Hematopoietic multipotent progenitor cell treated with erythropoietin and hydrocortisone succinate and interleukin-3 and kit ligand, for 15 days (in vitro differentiated cells): ENCODE data around the gene KIF6.
"Not testable (repeated sequence)": the region's sequence is repeated elsewhere in the genome, so short reads cannot be mapped to it uniquely, and the experiment has no call there.

Experiments
- DNase-seq: peaks from one replicate; pipeline ENCODE4 v3.0.0-alpha.2; 2015; ENCODE audit warnings: low spot score

KIF6 gene

GRCh38 chr6:39553029-39553428 lies 172.2 kb downstream of the KIF6 start:
- DNase-seq = no peak

DNA sequence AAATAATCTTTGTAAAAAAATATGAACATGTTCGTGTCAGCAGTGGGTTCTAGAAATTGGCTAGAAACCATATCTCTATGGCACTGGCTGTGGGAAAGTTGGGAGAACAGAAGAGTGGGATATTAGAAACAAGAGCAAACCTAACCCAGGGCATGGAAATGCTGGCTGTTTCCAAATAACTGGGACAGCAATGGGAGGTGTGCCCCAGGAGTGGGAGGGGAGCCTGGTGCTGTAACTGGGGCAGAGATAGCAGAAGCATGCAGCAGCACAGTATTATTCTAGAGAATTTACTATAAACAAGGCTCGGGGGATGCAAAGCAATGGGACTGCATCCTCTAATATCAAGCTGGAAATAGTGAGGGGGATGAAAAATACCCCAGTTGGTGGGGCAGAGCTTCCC lies 175.0 kb downstream of the KIF6 start:
- DNase-seq = no peak

- no peak for DNase-seq
These were observed 178.5 kb downstream of the KIF6 start for GRCh38 chr6:39546731-39547130.

GRCh38 chr6:39543950-39544349 lies 181.3 kb downstream of the KIF6 start:
- no peak for DNase-seq

GRCh38 chr6:39543095-39543494 lies 182.1 kb downstream of the KIF6 start:
- DNase-seq = no peak

- DNase-seq = no peak
These were observed 184.8 kb downstream of the KIF6 start for GRCh38 chr6:39540454-39540853.

GRCh38 chr6:39530201-39530759 lies 194.9 kb downstream of the KIF6 start:
- DNase-seq = no peak

DNA sequence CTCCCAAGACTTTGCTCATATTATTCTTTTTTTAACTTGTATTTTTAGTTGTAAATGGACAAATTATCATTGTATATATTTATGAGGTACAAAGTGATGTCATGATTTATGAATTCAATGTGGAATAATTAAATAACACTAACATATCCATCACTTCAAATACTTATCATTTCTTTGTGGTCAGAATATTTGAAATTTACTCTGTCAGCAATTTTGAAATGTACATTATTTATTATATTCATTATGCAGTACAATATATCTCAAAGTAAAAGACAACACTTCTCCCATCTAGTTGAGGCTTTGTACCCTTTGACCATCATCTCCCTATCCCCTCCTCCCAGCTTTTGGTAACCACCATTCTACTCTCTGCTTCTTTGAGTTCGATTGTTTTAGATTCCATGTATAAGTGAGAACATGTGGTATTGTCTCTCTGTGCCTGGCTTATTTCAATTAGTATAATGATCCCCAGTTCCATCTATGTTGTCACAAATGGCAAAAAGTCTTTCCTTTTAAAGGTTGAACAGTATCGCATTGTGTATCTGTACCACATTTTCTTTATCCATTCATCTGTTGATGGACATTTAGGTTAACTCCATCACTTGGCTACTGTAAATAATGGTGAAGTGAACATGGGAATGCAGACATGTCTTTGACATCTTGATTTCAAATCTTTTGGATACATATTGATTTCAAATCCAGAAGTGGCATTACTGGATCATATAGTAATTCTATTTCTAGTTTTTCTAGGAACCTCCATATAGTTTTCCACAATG lies 197.2 kb downstream of the KIF6 start:
- no peak for DNase-seq

- no peak for DNase-seq
These were observed 201.2 kb downstream of the KIF6 start for GRCh38 chr6:39524007-39524406.

DNA sequence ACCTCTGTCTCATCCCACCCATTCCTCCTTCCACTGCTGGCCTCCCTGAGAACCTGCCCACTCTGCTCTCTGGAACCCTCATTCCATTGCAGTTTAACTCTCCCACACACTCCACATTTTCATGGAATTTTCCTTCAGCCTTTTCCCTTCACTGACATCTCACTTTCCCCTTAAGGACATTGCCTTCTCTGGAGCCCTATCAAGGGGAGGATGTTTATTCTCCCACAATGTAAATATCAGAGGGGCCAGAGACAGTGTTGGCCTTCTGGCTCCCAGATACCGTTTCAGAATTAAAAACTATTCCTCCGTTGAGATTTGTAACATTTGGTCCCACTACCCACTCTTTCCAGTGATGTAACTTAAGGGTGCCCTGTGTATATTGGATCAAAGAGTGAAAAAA lies 203.2 kb downstream of the KIF6 start:
- DNase-seq = no peak

GRCh38 chr6:39520916-39521315 lies 204.3 kb downstream of the KIF6 start:
- no peak for DNase-seq

- DNase-seq = no peak
These were observed 204.8 kb downstream of the KIF6 start for GRCh38 chr6:39520411-39520810.

DNA sequence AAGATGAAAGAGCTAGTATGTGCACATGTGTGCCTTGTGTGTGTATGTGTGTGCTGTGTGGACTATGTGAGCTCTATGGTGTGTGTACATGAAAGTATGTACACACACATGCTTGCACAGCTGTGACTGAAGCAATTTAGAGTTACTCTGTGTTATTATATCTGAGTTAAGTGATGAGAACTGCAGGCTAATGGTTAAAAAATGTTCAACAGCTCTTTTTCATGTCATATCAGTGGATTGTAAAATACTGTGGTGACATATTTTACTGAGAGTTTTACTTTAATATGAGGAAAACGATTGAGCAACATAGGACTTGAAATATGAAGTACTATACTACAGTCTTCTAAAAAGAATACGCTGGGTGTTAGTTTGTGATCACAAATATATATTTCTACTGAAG lies 207.0 kb downstream of the KIF6 start:
- no peak for DNase-seq

- DNase-seq = no peak
These were observed 207.5 kb downstream of the KIF6 start for GRCh38 chr6:39517756-39518155.

GRCh38 chr6:39516471-39516870 lies 208.7 kb downstream of the KIF6 start:
- DNase-seq = no peak

DNA sequence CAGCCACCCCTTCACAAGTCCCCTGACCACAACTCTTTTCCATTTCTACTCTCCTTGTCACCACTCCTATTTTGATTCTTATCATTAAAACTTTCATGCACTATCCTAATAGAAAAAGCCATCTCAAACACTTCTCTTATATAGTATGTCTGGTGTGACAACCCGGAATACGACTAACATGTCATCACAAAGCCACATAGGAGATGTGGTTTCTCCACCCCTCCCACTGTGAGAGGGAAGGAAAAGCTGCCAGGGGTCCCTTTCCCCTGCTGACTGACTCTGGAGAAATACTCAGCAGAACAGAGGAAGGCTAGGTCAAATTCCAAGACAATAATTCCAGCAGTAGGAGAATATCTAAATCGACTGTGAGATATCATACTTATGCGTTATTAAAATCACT lies 209.7 kb downstream of the KIF6 start:
- DNase-seq = no peak

DNA sequence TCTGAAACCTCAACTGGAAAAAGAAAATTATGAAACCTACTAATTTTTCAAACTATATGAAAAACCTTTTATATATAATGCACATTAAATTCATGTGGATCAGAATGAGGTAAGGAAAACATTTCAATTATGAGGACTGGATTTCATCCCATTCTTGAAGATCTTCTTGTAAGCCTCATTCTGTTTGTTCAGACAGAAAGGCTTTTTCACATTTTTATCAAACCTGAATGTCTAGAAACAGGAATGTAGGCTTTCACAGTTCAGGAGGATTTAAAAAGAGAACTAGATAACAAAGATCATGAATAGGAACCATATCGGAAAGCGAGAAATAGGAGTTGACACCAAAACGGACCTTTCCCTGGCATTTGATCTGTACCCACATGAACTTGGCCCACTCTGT lies 210.2 kb downstream of the KIF6 start:
- DNase-seq = no peak

DNA sequence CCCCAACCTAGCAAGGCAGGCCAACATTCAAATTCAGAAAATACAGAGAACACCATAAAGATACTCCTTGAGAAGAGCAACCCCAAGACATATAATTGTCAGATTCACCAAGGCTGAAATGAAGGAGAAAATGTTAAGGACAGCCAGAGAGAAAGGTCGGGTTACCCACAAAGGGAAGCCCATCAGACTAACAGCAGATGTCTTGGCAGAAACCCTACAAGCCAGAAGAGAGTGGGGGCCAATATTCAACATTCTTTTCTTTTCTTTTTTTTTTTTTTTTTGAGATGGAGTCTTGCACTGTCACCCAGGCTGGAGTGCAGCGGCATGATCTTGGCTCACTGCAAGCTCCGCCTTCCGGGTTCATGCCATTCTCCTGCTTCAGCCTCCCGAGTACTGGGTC lies 215.4 kb downstream of the KIF6 start:
- not testable (repeated sequence) for DNase-seq

DNA sequence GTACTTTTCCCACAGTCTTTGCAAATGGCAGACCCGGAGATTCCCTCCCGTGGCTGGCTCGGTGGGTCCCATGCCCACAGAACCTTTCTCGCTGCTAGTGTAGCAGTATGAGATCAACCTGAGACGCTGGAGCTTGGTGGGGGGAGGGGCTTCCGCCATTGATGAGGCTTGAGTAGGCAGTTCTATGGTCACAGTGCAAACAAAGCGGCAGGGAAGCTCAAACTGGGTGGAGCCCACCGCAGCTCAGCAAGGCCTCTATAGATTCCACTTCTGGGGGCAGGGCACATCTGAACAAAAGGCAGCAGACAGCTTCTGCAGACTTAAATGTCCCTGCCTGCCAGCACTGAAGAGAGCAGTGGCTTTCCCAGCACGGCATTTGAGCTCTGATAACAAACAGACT lies 216.7 kb downstream of the KIF6 start:
- no peak for DNase-seq

- no peak for DNase-seq
These were observed 217.7 kb downstream of the KIF6 start for GRCh38 chr6:39507331-39507998.

DNA sequence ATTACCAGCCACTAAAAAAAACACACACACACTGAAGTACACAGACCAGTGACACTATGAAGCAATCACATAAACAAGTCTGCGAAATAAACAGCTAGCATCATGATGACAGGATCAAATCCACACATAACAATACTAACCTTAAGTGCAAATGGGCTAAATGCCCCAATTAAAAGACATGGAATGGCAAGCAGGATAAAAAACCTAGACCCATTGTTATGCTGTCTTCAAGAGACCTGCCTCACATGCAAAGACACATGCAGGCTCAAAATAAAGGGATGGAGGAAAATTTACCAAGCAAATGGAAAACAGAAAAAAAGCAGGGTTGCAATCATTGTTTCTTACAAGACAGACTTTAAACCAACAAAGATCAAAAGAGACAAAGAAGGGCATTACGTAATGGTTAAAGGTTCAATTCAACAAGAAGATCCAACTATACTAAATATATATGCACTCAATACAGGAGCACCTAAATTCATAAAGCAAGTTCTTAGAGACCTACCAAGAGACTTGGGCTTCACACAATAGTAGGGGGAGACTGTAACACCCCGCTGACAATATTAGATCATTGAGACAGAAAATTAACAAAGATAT lies 222.7 kb downstream of the KIF6 start:
- not testable (repeated sequence) for DNase-seq

- no peak for DNase-seq
These were observed 226.2 kb downstream of the KIF6 start for GRCh38 chr6:39499053-39499452.

DNA sequence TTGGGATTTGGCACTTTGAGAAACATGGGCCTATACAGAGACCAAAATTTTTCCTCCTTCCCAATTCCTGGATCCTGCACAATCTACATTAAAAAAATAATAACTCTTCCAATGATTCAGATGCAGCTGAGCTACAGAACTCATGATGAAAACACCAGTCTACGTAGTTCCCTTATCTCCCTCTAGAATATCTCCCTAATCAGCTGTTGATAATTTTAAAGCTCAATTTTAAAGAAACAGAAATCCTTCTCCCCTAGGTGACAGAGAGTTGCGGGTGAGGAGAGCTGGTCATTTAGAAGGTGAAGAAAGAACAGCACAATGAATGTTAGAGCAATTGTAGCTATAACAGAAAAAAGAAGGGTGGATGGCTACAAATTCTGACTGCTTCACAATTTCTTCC lies 227.1 kb downstream of the KIF6 start:
- no peak for DNase-seq
